ENCODE measurements around the gene CHAF1A.

CHAF1A gene

GRCh38 chr19:4405977-4406376 is 3.5 kb downstream of the CHAF1A start:
- no peak for DNase-seq (ENCODE audit: low read depth in 2 of 2)

- no peak for DNase-seq (ENCODE audit: low read depth in 2 of 2)
Measured at GRCh38 chr19:4406626-4407025, 4.2 kb downstream of the CHAF1A start.

GRCh38 chr19:4409123-4409933 is 6.9 kb downstream of the CHAF1A start:
- no peak for DNase-seq (ENCODE audit: low read depth in 2 of 2)

GRCh38 chr19:4413588-4413987 is 11.1 kb downstream of the CHAF1A start:
- DNase-seq (ENCODE audit: low read depth in 2 of 2) = no peak

GRCh38 chr19:4414144-4414799 is 11.8 kb downstream of the CHAF1A start:
- no peak for DNase-seq (ENCODE audit: low read depth in 2 of 2)

GRCh38 chr19:4414800-4415321 is 12.4 kb downstream of the CHAF1A start:
- DNase-seq (ENCODE audit: low read depth in 2 of 2) = no peak

GRCh38 chr19:4415352-4415751 is 12.9 kb downstream of the CHAF1A start:
- no peak for DNase-seq (ENCODE audit: low read depth in 2 of 2)

GRCh38 chr19:4416268-4416667 is 13.8 kb downstream of the CHAF1A start:
- no peak for DNase-seq (ENCODE audit: low read depth in 2 of 2)

- no peak for DNase-seq (ENCODE audit: low read depth in 2 of 2)
Measured at GRCh38 chr19:4423416-4424126, 21.1 kb downstream of the CHAF1A start.

- no peak for DNase-seq (ENCODE audit: low read depth in 2 of 2)
Measured at GRCh38 chr19:4425537-4425936, 23.1 kb downstream of the CHAF1A start.

GRCh38 chr19:4428326-4428975 is 26.0 kb downstream of the CHAF1A start:
- no peak for DNase-seq (ENCODE audit: low read depth in 2 of 2)

- DNase-seq (ENCODE audit: low read depth in 2 of 2) = no peak
Measured at GRCh38 chr19:4429256-4429655, 26.8 kb downstream of the CHAF1A start.

GRCh38 chr19:4429771-4430171 is 27.3 kb downstream of the CHAF1A start:
- no peak for DNase-seq (ENCODE audit: low read depth in 2 of 2)

GRCh38 chr19:4430760-4431159 is 28.3 kb downstream of the CHAF1A start:
- no peak for DNase-seq (ENCODE audit: low read depth in 2 of 2)

- no peak for DNase-seq (ENCODE audit: low read depth in 2 of 2)
Measured at GRCh38 chr19:4431296-4431695, 28.9 kb downstream of the CHAF1A start.

- no peak for DNase-seq (ENCODE audit: low read depth in 2 of 2)
Measured at GRCh38 chr19:4431808-4432674, 29.6 kb downstream of the CHAF1A start.

- DNase-seq (ENCODE audit: low read depth in 2 of 2) = no peak
Measured at GRCh38 chr19:4432918-4433506, 30.6 kb downstream of the CHAF1A start.

- DNase-seq (ENCODE audit: low read depth in 2 of 2) = no peak
Measured at GRCh38 chr19:4434391-4434790, 32.0 kb downstream of the CHAF1A start.

- DNase-seq (ENCODE audit: low read depth in 2 of 2) = no peak
Measured at GRCh38 chr19:4436231-4436630, 33.8 kb downstream of the CHAF1A start.

GRCh38 chr19:4437103-4437502 is 34.7 kb downstream of the CHAF1A start:
- no peak for DNase-seq (ENCODE audit: low read depth in 2 of 2)

- DNase-seq (ENCODE audit: low read depth in 2 of 2) = no peak
Measured at GRCh38 chr19:4439243-4439642, 36.8 kb downstream of the CHAF1A start.

All from stimulated activated CD8-positive, alpha-beta memory T cell treated with anti-CD3 and anti-CD28 coated beads, Interleukin-2, amount 100 ng/mL, for 48 hours (primary cell).